HEK293 (cell line): ENCODE data around the gene LRRC49.

ENCODE experiments used
- CTCF ChIA-PET: fragments of 350-600 bp; formaldehyde crosslinking; extraction: SDS; loops from one replicate; lab custom pipeline; 2021; ENCODE audit warnings: antibody characterized with exemption; lab: Yijun Ruan, JAX
- POLR2A ChIA-PET: fragments of 300-600 bp; formaldehyde crosslinking; extraction: SDS; loops from one replicate; lab custom pipeline; 2020; ENCODE audit warnings: antibody characterized with exemption, inconsistent platforms; lab: Yijun Ruan, JAX
- H3K27ac ChIP-seq: fragments of 200-500 bp; sonication (Bioruptor generic); 2 replicates; pipeline ENCODE4 v1.5.1; 2014; ENCODE audit warnings: low read depth, low read length, control low read depth, inconsistent platforms; ENCODE audit errors: extremely low read depth
- H3K36me3 ChIP-seq, 2 experiments: fragments of 200-500 bp in 1 of 2; sonication (Bioruptor generic) in 1 of 2; 1 replicate in 1 of 2; 2 replicates in 1 of 2; pipeline ENCODE4 v1.5.1; 2014 to 2017; ENCODE audit warnings: inconsistent platforms in 2 of 2, low read length in 2 of 2; ENCODE audit not compliant: control insufficient read depth in 2 of 2, insufficient read depth in 1 of 2
- H3K4me1 ChIP-seq: fragments of 200-500 bp; sonication (Bioruptor generic); 2 replicates; pipeline ENCODE4 v1.5.1; 2014; ENCODE audit warnings: mild to moderate bottlenecking, low read length, inconsistent platforms; ENCODE audit not compliant: control insufficient read depth, insufficient read depth
- H3K4me3 ChIP-seq: 2 replicates; pipeline ENCODE4 v1.5.1; 2011; ENCODE audit warnings: low read depth, mild to moderate bottlenecking, control low read depth, low read length, moderate library complexity
- H3K9me3 ChIP-seq: fragments of 200-500 bp; sonication (Bioruptor generic); 2 replicates; pipeline ENCODE4 v1.5.1; 2014; ENCODE audit warnings: low read depth, low read length, inconsistent platforms; ENCODE audit not compliant: control insufficient read depth, insufficient read depth
- MEIS1 ChIP-seq: sonication (generic); formaldehyde crosslinking; IDR thresholded peaks from 2 replicates; pipeline ENCODE4 v1.8.1; 2022; ENCODE audit warnings: missing genetic modification reagents, mild to moderate bottlenecking, borderline replicate concordance
- TF ChIP-seq, protein P1 (sequence below): fragments of 450-650 bp; formaldehyde crosslinking; IDR thresholded peaks from 2 replicates; pipeline ENCODE4 v1.5.1; 2016; ENCODE audit warnings: missing biosample characterization, missing genetic modification characterization

LRRC49 gene

DNA sequence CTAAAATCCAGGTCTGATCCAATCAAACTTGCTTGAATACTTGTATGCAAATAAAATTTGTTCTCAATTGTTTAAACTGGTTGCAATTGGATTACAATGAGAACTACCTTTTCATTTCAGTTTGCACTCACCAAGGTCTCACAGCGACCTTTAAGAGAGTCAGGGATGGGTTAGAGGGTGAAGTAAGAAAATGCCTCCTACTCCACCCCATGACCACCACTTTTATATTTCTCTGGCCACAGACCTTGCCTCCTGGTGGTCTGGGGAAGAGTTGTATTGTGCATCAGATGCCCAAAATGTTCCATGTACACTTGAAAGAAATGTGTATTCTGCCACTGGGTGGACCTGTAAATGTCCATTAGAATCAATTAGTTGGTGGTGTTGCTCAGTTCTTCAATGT is 206.3 kb downstream of the LRRC49 start:
- no peak overlapping the region for H3K27ac ChIP-seq
- CTCF ChIA-PET: interaction anchor here (0.6 to 0.8 kb wide), 3 partner anchors 36 to 955 kb away, joined by 3 to 6 read pairs (median 3); no protein-coding TSS in a partner anchor
- TF ChIP-seq, protein P1, sequence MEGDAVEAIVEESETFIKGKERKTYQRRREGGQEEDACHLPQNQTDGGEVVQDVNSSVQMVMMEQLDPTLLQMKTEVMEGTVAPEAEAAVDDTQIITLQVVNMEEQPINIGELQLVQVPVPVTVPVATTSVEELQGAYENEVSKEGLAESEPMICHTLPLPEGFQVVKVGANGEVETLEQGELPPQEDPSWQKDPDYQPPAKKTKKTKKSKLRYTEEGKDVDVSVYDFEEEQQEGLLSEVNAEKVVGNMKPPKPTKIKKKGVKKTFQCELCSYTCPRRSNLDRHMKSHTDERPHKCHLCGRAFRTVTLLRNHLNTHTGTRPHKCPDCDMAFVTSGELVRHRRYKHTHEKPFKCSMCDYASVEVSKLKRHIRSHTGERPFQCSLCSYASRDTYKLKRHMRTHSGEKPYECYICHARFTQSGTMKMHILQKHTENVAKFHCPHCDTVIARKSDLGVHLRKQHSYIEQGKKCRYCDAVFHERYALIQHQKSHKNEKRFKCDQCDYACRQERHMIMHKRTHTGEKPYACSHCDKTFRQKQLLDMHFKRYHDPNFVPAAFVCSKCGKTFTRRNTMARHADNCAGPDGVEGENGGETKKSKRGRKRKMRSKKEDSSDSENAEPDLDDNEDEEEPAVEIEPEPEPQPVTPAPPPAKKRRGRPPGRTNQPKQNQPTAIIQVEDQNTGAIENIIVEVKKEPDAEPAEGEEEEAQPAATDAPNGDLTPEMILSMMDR (tag by site-specific recombination): peak; percentile 34; the same call in 1 of the 2 replicates
- TF ChIP-seq MEIS1: no peak
- TF ChIP-seq, all 188 proteins: peak for 1
- H3K9me3 ChIP-seq: no peaks in the 10 kb centered on the region
- POLR2A ChIA-PET: no interaction called here
- no peak overlapping the region for H3K4me3 ChIP-seq
- no peaks in the 10 kb centered on the region for H3K4me1 ChIP-seq
- no peaks in the 10 kb centered on the region for H3K36me3 ChIP-seq
